ENCODE measurements around the gene TNS2.
"Not testable (repeated sequence)": the region's sequence is repeated elsewhere in the genome, so short reads cannot be mapped to it uniquely, and the experiment has no call there.

TNS2 gene, protein sequence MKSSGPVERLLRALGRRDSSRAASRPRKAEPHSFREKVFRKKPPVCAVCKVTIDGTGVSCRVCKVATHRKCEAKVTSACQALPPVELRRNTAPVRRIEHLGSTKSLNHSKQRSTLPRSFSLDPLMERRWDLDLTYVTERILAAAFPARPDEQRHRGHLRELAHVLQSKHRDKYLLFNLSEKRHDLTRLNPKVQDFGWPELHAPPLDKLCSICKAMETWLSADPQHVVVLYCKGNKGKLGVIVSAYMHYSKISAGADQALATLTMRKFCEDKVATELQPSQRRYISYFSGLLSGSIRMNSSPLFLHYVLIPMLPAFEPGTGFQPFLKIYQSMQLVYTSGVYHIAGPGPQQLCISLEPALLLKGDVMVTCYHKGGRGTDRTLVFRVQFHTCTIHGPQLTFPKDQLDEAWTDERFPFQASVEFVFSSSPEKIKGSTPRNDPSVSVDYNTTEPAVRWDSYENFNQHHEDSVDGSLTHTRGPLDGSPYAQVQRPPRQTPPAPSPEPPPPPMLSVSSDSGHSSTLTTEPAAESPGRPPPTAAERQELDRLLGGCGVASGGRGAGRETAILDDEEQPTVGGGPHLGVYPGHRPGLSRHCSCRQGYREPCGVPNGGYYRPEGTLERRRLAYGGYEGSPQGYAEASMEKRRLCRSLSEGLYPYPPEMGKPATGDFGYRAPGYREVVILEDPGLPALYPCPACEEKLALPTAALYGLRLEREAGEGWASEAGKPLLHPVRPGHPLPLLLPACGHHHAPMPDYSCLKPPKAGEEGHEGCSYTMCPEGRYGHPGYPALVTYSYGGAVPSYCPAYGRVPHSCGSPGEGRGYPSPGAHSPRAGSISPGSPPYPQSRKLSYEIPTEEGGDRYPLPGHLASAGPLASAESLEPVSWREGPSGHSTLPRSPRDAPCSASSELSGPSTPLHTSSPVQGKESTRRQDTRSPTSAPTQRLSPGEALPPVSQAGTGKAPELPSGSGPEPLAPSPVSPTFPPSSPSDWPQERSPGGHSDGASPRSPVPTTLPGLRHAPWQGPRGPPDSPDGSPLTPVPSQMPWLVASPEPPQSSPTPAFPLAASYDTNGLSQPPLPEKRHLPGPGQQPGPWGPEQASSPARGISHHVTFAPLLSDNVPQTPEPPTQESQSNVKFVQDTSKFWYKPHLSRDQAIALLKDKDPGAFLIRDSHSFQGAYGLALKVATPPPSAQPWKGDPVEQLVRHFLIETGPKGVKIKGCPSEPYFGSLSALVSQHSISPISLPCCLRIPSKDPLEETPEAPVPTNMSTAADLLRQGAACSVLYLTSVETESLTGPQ (N-terminal part only)

DNA sequence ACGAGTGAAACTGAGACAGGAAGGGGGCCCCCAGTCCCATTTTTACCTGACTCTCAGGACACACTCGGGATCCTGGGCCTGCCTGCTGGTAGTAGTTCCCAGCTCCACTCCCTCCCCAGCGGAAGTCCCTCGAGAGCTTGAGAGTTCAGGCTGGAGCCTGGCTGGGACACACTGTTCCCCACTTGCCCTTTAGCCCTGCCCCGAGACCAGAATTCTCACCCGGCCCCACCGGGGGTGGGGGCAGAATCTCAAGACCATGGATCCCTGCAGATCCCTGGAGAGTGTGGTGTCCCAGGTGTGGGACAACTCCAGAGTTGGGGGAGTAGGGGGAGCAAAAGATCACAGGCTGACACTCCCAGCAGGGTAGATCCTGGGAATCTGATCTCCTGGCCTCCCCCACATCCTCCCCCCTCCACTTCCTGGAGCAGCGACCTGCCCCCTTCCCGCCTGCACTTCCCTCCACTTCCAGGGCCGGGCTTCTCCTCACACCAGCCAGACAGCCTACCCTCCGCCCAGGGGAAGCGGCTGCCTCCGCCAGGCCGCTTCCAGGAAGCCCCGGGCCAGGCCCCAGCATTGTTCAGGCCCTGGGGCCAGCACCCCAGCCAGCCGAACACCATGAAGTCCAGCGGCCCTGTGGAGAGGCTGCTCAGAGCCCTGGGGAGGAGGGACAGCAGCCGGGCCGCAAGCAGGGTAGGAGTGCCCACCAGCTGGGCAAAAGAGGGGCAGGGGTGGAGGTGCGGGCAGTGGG, at the start of gene TNS2:
TNS2 (plus strand) TSS at position 495 of the 748 bp plus-strand sequence; CDS start at position 616, 121 bp downstream.
- DNase-seq: peak; percentile 13

GRCh38 chr12:53004178-53004577, 45.7 kb upstream of the TNS2 start:
- DNase-seq: no peak

DNA sequence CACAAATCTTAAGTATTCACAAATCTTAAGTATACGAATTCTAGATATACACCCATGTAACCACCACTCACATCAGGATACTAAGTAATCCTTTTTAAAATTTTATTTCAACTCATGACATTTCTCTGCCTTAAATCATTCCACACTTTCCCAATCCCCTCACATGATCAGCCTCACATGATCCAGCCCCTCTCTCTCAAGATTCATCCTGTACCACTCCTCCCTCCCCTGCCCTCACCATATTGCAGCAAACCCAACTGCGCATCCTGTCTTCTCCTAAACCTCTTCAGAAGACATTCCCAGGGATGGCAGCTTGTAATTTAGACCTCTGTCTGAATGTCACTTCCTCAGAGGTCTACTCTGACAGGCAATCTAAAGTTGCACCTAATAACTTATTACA, 45.3 kb upstream of the TNS2 start:
- DNase-seq: no peak

GRCh38 chr12:53005215-53005985, 44.5 kb upstream of the TNS2 start:
- DNase-seq: peak; percentile 8

DNA sequence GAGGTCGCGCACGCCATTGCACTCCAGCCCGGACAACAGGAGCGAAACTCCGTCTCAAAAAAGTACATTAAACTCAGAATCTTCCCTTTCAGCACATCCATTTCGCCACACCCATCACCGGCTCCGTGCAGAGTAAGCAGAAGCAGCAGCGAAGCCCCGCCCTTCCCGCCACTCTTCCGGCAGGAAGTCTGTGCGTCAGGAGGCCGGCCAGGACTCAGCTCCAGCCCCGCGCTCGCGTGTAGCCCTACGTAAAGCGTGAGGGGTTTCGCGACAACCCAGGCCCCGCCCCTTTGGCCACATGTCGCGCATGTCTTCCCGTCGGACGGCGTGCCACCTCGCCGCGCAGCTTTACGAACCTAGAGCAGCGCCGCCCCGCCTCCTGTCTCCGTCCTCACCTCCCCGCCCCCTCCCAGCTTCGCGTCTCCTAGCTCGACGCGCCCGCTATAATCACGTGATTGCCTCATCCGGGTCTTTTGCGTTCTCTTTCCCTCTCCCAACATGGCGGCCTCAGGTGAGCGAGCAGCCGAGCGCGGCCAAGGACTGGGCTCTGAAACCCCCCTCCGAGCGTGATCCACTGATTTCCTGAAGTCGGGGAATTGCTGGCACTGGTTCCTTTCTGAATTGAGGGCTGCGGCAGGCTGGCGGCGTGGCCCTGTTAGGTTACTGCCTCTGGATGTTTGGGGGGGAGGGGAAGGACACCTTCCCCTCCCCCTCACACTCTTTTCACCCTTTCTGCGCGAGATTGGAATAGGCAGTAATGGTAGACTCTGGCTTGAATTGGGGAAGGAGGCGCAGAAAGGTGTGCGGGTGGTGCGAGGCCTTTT, 43.7 kb upstream of the TNS2 start, which contains the start of gene EIF4B:
EIF4B (plus strand) TSS at position 471 of the 824 bp plus-strand sequence; CDS start at position 499, 28 bp downstream.
- peak; percentile 100 for DNase-seq

DNA sequence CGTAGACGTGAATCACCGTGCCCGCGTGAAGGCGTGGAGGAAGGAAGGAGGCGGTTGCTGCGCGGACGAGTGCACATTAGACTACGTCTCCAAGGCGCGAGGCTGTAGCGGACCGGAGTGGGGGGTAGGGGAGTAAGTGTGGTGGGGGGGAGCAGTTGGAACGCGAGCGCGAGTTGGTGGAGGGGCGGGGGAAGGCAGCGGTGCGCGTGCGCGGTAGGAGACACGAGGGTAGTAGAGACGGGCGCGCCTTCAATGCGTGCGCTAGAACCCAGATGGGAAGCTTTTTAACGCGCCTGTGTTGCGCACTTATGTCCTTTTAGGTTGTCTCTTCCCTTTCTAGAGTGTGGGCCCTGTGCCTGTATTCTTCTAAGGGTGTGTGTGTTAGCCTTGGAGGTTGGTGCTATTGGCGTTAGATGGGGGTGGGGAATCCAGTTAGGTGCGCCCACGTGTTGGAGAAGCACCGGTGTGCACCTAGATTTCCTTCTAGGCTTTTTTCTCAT, 43.0 kb upstream of the TNS2 start:
- DNase-seq: peak; percentile 88

DNA sequence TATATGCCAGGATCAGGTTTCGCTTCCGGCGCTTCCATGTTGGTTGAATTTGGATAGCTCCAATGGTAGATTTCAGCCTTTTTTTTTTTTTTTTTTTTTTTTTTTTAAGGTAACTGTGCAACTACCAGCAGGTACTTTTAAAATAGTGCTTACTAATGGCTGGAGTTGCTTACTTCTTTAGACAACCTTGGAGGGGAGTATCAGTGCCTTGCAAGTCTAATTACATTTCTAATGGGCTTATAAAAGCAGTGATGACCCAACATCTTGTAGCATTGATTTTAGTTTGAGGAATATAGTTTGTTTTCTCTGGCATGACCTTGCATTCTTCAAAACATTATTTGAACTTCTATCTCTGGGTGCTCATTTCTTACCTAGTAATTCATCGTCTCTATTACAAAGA, 42.5 kb upstream of the TNS2 start:
- no peak for DNase-seq

DNA sequence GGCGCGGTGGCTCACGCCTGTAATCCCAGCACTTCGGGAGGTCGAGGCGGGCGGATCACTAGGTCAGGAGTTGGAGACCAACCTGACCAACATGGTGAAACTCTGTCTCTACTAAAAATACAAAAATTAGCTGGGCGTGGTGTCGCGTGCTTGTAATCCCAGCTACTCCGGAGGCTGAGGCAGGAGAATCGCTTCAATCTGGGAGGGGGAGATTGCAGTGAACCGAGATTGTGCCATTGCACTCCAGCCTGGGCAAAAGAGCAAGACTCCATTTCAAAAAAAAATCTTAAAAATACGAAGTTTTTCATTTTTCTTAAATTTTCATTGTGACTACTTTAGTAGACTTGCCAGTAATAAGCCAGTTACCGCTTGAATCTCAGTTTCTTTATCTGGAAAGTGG, 41.1 kb upstream of the TNS2 start:
- DNase-seq: not testable (repeated sequence)

DNA sequence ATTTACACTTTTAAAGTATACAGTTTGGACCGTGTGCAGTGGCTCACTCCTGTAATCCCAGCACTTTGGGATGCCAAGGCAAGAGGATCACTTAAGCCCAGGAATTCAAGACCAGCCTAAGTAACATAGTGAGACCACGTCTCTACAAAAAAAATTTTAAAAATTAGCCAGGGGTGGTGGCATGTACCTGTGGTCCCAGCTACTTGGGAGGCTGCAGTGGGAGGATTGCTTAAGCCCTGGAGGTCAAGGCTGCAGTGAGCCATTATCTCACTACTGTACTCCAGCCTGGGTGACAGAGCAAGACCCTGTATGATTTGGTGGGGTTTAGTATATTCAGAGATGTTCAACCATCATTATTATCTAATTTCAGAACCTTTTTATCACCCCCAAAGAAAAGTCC, 38.9 kb upstream of the TNS2 start:
- DNase-seq: no peak

DNA sequence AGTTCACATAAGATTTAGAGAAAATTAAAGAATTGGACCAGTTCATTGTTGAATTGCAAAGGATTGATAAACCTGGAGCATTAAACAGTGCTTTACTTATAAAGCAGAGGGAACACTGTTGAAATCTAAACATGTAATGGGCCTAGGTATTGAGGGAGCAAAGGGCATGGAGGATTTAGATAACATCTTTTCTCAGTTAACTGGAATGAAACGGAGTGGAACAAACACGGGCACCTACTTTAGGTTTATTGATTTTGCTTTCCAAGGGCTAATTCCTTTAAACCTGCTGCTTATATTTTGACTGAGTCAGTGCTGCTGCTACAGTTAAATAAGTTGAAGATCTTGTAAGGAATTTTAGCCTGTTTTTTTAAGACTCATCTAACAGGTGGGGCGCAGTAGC, 38.0 kb upstream of the TNS2 start:
- DNase-seq: no peak

DNA sequence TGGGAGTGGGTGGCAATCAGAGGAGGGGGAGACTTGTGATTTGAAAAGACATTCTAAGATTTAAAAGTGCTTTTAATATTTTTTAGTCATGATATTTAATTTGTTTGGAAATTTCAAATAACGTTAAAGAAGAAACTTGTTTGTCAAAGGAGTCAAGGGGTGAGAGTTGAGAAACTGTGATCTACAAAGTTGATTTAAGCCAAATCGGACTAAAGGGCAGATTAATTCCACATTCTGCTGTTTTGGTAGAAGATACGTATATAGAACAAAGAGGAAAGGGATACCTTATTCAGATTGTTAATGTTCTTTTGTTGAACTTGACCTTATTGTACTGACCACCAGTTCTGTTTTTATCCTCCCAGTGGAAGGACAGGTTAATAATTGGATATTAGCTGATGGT, 36.9 kb upstream of the TNS2 start:
- no peak for DNase-seq

DNA sequence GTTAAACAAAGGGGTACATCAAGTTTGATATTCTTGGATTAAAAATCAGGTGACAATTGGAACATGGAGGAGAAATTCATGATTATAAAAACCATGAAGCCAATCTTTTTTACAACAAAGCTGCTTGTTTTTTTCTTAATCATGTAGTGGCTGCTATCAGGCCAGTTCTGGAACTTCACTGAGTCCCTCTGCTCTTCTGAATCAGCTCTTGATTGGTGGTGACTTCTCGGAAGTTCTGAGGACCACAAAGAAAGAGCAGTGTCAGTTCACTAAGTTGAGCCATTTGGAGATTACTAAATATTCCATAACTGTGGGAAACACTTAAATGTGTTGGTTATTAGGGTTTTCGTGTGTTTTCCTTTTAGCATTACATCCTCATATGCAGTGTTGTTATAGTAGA, 35.2 kb upstream of the TNS2 start:
- DNase-seq: no peak

DNA sequence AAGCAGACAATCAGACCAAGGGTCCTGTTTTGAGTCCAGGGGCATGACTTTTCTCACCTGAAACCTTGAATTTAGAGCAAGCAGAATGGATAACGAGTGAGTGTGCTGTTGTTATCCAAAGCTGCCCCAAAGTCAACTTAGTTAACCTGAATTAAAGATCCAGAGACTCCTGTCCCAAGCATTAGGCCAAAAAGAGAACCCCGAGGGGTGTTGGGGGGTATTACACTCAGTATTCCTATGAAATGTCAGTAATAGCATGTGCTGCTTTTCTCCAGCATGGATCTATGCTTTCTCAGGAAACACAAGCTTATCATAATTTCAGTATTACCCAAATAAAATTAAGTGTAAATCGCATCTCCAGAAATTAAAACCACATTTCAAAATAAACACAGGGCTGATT, 24.6 kb upstream of the TNS2 start:
- no peak for DNase-seq

DNA sequence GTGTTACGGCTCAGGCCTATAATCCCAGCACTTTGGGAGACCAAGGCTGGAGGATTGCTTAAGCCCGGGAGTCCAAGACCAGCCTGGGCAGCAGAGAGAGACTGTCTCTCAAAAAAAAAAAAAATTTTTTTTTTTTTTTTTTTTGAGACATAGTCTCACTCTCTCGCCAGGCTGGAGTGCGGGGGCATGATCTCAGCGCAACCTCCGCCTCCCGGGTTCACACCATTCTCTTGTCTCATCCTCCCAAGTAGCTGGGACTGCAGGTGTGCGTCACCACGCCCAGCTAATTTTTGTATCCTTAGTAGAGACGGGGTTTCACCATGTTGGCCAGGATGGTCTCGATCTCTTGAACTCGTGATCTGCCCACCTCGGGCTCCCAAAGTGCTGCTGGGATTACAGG, 22.9 kb upstream of the TNS2 start:
- DNase-seq: not testable (repeated sequence)

- DNase-seq: no peak
Measured at GRCh38 chr12:53031616-53032015, 18.2 kb upstream of the TNS2 start.

DNA sequence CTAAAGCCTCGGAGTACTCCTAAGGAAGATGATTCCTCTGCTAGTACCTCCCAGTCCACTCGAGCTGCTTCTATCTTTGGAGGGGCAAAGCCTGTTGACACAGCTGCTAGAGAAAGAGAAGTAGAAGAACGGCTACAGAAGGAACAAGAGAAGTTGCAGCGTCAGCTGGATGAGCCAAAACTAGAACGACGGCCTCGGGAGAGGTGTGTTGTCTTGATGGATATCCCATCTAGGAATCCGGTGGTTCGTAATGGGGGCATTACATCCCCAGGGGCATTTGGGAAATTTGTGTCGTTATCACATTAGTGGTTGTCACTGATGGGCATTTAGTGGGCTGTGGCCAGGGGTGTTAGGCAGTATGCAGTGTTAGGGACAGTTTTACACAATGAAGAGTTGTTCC, 16.0 kb upstream of the TNS2 start:
- DNase-seq: not testable (repeated sequence)

GRCh38 chr12:53034459-53034858, 15.4 kb upstream of the TNS2 start:
- no peak for DNase-seq

GRCh38 chr12:53036802-53037201, 13.1 kb upstream of the TNS2 start:
- DNase-seq: no peak

GRCh38 chr12:53039851-53040250, 10.0 kb upstream of the TNS2 start:
- DNase-seq: no peak

All from stimulated activated CD4-positive, alpha-beta T cell treated with anti-CD3 and anti-CD28 coated beads, Interleukin-4, amount 100 ng/mL, for 24 hours (primary cell).